ENCODE data around the gene PDE6B. TPM values are rescaled to one million over a fixed set of nuclear protein-coding genes. Genes with fewer than 3 reads are reported as not detected.

PDE6B gene
- total RNA-seq, 2 experiments from 2014 or later = 8.7 to 11.4 TPM

DNA sequence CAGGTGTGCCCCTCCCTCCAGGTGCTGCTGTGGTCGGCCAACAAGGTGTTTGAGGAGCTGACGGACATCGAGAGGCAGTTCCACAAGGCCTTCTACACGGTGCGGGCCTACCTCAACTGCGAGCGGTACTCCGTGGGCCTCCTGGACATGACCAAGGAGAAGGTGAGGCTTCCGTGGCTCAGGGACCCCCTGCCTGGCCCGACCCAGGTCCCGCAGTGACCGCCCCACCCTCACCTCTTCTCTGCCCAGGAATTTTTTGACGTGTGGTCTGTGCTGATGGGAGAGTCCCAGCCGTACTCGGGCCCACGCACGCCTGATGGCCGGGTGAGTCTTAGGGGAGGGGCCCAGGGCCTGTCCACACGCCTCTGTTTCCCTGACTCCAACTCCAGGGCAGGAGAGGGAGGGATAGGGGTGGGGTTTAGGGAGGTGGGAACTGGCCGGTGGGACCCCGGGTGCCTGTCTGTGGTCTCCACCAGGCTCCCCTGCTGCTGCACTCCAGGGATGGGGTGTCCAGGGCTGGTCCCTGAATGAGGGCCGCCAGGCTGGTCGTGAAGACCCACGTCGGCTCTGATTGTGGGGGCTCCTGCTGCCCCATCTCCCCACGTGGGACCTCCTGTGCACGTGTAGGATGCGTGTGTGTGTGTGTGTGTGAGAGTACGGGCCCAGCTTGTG is 28.6 kb downstream of the PDE6B start:
- CTCF ChIA-PET = no interaction called here
- POLR2A ChIA-PET = no interaction called here

- CTCF ChIA-PET = no interaction called here
- POLR2A ChIA-PET = no interaction called here
Observed at GRCh38 chr4:654503-654845, 29.1 kb downstream of the PDE6B start.

GRCh38 chr4:654871-655463 is 29.6 kb downstream of the PDE6B start:
- ChIA-PET POLR2A (no interaction called here), CTCF (no interaction called here)

- POLR2A ChIA-PET = no interaction called here
- CTCF ChIA-PET = no interaction called here
Observed at GRCh38 chr4:655464-656151, 30.2 kb downstream of the PDE6B start.

DNA sequence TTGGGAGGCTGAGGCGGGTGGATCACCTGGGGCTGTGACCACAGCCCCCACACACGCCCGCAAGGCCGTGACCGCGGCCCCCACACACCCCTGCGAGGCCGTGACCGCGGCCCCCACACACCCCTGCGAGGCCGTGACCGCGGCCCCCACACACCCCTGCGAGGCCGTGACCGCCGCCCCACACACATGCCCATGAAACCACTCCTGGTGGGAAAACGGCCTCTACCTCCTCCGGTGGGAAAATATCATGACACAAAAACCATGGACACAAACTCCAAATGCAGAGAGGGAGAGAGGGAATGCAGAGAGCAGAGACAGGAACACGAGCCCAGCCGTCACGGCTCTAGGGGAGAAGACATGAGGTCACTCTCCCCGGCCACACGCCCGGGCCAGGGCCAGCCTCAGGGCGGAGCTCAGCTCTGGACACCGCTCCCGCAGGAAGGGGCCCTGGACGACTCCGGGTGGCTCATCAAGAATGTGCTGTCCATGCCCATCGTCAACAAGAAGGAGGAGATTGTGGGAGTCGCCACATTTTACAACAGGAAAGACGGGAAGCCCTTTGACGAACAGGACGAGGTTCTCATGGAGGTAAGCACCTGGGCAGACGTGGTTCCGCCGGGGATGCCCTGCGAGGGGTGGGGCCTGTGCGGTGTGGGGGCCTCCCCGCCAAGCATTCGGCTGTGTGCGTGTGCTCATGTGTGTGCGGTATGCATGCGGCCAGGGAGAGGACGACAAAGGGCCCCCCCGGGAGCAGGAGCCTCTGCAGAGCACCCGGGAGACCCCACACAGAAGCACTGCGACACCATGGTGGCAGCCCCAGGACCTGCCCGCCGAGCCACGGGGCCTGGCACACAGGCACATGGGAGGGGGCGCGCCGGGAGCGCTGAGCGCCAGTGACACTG is 31.3 kb downstream of the PDE6B start:
- CTCF ChIA-PET = no interaction called here
- POLR2A ChIA-PET = no interaction called here

GRCh38 chr4:657338-657833 is 32.0 kb downstream of the PDE6B start:
- ChIA-PET POLR2A (no interaction called here), CTCF (no interaction called here)

DNA sequence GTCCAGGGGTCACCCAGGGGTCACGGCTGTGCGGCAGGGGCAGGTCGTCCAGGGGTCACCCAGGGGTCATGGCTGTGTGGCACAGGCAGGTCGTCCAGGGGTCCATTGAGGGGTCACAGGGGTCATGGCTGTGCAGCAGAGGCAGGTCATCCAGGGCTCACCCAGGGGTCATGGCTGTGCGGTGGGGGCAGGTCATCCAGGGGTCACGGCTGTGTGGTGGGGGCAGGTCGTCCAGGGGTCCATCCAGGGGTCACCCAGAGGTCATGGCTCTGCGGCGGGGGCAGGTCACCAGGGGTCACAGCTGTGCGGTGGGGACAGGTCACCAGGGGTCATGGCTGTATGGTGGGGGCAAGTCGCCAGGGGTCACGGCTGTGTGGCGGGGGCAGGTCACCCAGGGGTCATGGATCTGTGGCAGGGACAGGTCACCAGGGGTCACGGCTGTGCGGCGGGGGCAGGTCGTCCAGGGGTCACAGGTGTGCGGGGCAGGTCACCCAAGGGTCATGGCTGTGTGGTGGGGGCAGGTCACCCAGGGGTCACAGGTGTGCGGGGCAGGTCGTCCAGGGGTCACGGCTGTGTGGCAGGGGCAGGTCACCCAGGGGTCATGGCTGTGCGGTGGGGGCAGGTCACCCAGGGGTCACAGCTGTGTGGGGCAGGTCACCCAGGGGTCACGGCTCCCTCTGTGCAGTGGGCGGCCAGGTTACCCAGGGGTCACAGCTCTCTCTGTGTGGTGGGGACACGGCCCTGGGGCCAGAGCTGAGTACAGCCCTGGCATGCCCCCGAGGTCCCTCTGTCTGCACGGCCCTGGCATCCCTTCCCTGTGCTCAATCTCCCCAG is 32.7 kb downstream of the PDE6B start:
- ChIA-PET CTCF (no interaction called here), POLR2A (no interaction called here)

GRCh38 chr4:658681-659667 is 33.6 kb downstream of the PDE6B start:
- ChIA-PET CTCF (no interaction called here), POLR2A (no interaction called here)

- ChIA-PET POLR2A (no interaction called here), CTCF (no interaction called here)
Observed at GRCh38 chr4:659851-660250, 34.5 kb downstream of the PDE6B start.

GRCh38 chr4:660401-660800 is 35.0 kb downstream of the PDE6B start:
- ChIA-PET POLR2A (no interaction called here), CTCF (no interaction called here)

DNA sequence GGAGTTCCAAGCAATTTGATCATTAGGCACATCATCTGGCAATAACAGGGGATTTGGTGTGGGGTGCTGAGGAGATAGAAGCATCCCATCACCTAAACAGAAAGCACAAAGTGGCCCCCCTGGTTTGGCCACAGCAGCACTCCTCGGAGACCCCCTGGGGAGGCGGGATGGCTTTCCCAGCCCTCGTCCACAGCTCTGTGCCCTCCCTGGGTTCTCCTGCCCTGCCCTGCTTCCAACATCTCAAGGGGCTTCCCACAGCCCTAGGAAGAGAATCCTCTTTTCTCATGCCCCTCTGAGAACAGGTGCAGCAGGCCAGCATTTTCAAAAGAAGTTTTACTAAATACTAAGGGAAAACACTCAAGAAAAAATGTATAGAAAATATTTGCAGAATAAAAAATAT is 35.9 kb downstream of the PDE6B start:
- ChIA-PET CTCF (no interaction called here), POLR2A (no interaction called here)

DNA sequence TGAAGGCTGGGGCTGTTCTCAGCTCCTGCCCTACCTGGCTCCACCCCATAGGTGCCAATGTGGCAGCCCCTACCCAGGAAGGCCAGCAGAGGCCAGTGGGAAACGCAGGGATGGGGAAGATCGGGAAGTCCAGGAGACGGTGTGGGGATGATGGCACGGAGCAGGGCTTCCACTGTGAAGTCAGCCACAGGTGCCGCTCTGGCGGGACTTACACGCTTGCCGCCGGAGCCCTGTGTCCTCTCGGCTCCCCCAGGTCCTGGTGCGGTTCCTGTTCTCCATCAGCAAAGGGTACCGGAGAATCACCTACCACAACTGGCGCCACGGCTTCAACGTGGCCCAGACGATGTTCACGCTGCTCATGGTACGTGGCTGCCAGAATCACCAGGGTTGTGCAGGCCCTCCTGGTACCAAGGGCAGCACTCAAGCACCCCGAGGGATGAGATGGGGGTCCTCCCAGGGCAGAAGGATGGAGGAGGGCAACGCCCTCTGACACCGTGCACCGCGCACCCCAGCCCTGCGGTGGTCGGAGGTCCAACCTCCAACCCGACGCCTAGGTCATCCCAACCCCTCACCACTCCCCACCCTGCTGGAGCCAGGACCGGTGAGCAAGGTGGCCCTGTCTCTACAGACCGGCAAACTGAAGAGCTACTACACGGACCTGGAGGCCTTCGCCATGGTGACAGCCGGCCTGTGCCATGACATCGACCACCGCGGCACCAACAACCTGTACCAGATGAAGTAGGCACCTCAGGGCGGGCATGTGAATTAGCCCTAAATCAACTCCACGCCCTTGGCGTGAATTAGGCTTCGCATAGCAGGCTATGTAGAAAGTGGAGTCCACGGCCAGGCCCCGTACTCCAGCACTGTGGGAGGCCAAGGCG is 36.7 kb downstream of the PDE6B start:
- ChIA-PET POLR2A (interaction anchor here (0.6 to 1.1 kb wide), 2 partner anchors 12 to 15 kb away, joined by 3 to 5 read pairs; partner anchors contain the start of genes ATP5ME and MYL5), CTCF (no interaction called here)

GRCh38 chr4:663046-663437 is 37.7 kb downstream of the PDE6B start:
- ChIA-PET CTCF (interaction anchor here (3.7 kb wide), 1 partner anchor 11 kb away, joined by 17 read pairs; the partner anchor contains the start of genes ATP5ME and MYL5), POLR2A (interaction anchor here (1.1 kb wide), 1 partner anchor 11 kb away, joined by 3 read pairs; the partner anchor contains the start of genes ATP5ME and MYL5)

GRCh38 chr4:663438-664428 is 38.4 kb downstream of the PDE6B start:
- CTCF ChIA-PET = interaction anchor here (3.7 kb wide), 1 partner anchor 10 kb away, joined by 17 read pairs; the partner anchor contains the start of genes ATP5ME and MYL5

DNA sequence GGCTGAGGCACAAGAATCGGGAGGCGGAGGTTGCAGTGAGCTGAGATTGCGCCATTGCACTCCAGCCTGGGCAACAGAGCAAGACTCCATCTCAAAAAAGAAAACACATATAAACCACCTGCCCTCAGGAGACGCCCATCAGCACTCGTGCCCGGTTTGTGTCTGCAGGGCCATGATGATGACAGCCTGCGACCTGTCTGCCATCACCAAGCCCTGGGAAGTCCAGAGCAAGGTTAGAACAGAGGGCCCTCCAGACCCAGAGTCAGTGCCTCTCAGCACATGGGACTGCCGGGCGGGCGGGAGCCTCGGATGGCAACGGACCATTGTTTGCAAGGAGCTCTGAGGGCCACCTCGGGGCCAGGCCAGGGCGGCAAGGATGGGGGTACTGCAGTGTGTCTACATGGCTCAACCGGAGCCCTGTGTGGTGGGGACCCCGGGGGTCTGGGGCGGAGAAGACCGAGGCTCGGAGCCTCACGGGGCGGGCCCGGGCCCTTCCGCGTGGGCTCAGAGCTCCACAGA is 39.4 kb downstream of the PDE6B start:
- CTCF ChIA-PET = interaction anchor here (3.7 kb wide), 1 partner anchor 9 kb away, joined by 17 read pairs; the partner anchor contains the start of genes ATP5ME and MYL5
- POLR2A ChIA-PET = interaction anchor here (1.4 kb wide), 1 partner anchor 9 kb away, joined by 10 read pairs; the partner anchor contains the start of genes ATP5ME and MYL5

More at GRCh38 chr4:663438-664428, 38.4 kb downstream of the PDE6B start:
- POLR2A ChIA-PET = interaction anchor here (1.0 to 1.4 kb wide), 3 partner anchors 10 to 84 kb away, joined by 3 to 10 read pairs (median 4); partner anchors contain the start of genes ATP5ME and MYL5

Data from activated CD8-positive, alpha-beta memory T cell treated with anti-CD3 and anti-CD28 coated beads for 36 hours (primary cell).